ENCODE results near the gene PLEKHA7.
"Not testable (repeated sequence)": the region's sequence is repeated elsewhere in the genome, so short reads cannot be mapped to it uniquely, and the experiment has no call there.

Gene PLEKHA7

DNA sequence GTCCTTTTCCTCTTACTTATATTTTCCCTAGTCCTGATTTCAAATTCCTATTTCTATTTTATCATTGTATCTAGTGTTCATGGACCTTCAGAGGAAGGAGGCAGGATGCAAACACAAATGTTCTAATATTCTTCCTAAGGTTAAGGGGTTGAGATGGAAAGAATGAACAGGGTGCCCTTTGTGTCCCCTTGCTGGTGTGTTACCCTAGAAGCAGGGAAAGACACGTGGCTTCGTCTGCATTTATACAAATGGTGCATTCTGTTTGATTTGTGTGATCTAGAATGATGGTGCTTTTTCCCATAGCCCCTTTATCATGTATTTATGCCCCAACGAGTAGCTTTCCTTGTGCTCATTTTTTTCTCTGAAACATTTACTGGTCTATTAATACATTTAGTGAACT is 76.2 kb downstream of the PLEKHA7 start:
- no peak for DNase-seq (ENCODE audit: low spot score)

DNA sequence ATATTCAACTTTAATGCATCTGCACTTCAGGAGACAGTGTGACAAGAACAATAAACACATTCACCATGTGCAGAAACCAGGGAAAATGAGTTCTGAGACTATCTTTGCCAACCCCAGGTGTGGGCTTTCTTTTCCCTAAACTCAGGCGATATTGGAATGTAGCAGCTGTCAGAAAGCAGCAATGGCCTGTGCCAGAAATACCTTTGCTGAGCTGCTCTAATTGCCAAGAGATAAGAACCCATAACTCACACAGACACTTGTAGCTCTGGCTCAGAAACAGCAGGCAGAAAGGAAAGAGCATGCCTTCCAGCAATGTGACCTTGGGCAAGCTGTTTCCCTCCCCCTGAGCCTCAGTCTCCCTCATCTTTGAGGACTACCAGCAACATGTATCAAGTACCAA is 77.6 kb downstream of the PLEKHA7 start:
- no peak for DNase-seq (ENCODE audit: low spot score)

DNA sequence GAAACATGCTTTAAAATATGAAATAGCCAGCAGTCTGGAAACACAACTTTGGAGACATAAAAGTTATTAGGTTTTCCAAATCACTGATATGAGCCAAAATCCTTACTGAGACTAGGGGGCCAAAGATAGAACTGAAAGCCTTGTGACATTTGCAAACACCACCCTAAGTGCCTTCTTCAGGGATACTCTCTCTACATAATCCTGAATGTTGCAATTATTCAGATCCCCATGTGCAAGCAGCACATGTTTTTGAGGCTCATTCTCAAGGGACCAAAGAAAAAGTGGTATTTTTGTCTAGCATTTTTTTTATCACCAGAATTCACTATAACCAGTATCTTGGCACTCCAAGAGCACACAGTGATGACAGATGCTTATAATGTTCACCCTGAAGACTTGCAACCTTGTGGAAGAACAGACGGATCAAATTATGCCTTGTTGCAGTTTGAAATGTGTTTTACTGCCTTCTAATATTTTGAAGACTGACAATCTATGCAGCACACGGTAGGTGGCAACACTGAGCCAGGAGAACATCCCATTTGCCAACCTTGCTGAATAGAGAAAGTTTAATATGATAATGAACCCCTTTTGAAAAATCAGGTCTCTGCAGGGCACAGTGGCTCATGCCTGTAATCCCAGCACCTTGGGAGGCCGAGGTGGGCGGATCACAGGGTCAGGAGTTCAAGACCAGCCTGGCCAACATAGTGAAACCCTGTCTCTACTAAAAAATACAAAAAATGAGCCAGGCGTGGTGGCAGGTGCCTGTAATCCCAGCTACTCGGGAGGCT is 78.5 kb downstream of the PLEKHA7 start:
- peak; percentile 24 for DNase-seq (ENCODE audit: low spot score)

DNA sequence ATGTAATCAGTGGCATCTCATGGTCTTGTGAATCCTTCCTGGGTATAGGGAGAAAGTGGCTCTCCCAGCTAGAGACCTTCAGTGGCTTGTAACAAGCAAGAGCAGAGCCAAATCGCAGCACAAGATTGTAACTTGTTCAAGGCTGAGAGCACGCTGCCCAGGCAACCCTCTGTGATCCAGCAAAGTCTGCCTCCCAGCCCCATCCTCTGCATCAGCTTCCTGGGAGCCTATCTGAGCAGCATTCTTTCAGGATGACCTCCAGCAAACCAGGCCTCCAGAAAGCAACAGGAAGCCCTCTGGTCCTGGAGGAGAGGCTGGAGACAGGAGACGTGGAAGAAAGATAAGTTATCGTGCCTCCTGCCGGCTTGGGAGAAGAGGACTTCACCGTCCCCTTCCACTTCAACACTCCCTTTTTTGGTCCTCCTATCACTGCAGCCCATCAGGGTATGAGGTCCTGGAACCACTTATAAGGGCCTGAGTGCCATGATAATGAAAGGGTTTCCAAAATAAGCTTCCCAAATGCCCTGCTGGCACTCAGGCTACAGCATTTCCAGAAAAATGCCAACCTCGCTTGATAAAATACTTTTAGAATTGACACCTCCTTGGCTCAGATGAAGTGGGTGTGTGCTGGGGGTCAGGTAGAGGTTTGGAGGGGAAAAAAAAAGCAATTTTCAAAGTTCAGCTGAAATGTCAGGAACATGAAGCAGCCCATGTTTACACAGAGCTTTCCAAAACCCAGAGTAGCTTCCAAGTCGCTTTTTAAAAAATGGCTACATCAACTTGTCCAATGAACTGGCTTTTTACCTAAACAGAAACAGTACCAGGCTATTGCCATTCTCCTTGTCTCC is 80.2 kb downstream of the PLEKHA7 start:
- no peak for DNase-seq (ENCODE audit: low spot score)

DNA sequence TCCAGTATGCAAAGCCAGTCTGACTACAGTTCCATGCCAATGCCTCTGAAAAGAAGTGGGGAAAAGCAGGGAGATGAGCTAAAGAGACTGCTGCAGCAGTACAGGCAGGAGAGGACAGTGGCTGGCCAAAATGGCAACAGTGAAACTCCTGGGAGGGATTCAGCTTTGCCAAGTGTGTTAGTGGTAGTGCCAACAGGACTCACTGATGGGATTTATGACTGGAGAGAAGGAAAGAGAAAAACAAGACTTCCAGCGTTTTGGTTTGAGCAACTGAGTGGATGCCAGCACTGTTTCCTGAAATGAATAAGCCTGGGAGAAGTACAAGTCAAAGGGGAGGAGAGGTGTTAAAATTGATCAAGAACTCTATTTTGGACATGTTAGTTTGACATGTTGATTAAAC is 80.9 kb downstream of the PLEKHA7 start:
- DNase-seq (ENCODE audit: low spot score) = no peak

DNA sequence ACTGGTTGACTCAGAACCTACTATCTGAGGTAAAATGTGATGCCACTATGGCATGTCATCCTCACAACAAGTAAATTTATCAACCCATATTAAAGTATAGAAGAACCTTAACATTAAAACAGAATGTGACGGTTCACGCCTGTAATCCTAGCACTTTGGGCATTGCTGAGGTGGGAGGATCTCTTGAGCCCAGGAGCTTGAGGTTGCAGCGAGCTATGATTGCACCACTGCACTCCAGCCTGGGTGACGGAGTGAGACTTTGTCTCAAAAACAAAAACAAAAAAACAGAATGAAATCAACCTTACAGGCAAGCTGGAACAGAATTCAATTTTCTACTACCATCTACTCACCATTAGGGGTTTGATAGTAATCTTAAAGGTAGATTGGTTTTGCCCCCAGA is 86.2 kb downstream of the PLEKHA7 start:
- DNase-seq (ENCODE audit: low spot score) = no peak

DNA sequence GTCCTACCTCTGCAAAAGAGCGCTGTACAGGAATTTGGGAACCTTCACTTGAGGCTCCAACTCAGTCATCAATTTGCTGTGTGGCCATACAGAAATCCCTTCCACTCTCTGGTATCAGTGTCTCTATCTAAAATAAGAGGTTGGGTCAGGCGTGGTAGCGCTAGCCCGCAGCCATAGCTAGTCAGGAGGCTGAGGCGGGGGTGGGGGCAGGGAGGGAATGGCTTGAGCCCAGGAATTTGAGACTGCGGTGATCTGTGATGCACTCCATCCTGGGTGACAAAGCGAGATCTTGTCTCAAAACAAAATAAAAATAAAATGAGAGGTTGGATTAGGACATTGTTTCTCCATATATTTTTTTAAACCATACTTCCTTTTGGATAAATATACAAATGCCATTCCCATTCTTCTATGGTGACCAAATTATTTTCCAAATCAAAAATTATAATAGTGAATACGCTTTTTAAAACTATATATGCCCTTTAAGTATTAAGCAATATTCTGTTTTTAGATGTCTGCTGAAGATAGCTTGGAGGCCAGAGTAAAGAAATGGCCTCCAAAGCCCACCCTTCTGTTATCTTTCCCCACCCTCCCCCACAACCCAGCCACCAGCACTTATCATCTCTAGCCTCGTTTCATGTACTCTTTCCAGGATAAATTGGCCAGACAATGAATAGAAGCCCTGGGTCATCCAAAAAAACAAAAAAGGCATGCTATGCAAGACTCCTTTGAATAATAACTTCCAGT is 87.2 kb downstream of the PLEKHA7 start:
- DNase-seq (ENCODE audit: low spot score) = no peak

DNA sequence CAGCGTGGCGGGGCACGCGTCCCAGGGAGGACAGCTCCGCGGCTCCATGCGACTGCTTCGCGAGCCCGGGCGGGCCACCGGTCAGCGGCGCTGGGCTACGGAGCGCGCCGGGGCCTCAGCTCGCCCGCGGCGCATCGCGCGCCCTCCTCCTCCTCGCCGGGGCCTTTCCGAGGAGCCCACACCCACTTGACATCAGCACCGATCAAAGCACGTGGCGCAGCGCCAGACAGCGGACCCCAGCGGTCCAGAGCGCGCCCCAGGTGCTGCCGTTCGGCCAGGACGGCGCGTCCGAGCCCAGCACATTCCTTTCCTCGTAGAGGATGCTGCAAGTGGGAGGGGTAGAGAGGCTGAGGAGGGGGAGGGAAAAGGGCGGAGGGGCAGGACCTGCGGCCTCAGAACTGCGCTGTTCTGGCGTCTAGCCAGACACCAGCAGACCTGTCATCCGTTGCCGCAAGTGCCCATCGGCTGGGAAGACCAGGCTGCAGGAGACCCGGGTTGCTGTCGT is 88.6 kb downstream of the PLEKHA7 start:
- no peak for DNase-seq (ENCODE audit: low spot score)

DNA sequence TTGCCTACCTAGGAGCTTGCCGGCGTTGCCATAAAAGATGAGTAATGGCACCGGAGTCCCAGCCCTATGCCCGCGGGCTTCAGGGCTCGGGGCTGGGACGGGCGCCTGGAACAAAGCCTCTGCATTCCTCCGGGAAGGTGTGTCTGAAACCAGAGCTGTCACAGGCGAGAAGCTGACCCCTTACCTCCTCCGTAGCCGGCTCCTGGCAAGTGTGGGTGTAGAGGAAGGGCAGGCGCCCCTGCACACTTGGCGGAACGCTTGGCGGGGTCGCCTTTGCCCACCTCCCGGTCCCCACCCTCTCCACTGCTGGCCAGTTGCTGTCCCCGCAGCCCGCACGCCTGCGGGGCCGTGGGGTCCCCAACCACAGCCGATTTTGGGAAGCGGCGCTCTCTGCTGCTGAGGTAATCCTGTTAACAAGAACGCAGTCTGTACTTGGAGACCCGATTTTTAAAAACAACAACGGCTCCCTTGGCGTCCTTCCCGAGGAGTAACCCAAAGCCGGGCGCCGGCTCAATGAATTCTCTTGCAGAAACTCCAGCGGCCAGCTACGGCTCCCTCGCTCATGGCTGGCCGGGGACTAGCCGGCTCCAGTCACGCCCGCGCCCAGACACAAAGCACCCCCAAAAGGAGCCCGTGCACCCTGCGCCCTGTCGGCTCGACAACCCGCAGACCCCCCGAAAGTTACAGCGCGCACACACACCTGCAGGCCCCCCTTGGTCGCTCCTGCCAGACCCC is 89.2 kb downstream of the PLEKHA7 start:
- no peak for DNase-seq (ENCODE audit: low spot score)

DNA sequence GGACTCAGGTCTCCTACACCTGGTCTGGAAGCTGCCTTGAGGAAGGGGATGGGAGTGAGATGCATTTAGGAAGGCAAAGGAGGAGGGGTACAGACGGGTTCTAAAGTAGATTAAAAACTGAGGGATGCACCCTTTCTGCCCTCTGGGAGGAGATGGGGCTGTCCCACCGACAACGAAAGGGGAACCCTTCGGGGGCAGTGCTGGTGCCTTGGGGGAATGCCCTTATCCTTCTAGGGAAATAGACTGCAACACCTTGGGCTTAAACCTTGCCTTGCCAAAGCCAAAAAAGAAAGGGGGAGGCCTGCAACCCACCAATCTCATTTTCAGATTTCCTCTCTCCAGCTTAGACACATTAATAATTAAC is 89.8 kb downstream of the PLEKHA7 start:
- no peak for DNase-seq (ENCODE audit: low spot score)

DNA sequence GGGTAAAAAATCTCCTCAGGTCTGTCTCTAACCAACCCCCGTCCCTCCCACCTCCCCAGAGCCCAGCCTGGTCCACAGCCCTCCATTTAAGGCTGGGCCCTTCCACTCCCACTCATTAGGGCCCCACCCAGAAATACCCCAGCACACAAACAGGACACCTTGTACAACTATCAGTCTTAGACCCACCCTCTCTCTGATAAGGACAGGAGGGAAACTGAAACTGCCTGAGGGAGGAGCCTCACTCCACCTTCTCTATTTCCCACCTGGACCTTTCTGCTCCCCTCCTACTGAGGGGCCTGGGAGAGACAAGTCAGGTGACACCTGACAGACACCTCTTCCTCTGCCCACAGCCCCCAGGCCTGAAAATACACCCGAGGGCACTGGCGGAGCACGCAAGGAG is 90.2 kb downstream of the PLEKHA7 start:
- DNase-seq (ENCODE audit: low spot score) = no peak

DNA sequence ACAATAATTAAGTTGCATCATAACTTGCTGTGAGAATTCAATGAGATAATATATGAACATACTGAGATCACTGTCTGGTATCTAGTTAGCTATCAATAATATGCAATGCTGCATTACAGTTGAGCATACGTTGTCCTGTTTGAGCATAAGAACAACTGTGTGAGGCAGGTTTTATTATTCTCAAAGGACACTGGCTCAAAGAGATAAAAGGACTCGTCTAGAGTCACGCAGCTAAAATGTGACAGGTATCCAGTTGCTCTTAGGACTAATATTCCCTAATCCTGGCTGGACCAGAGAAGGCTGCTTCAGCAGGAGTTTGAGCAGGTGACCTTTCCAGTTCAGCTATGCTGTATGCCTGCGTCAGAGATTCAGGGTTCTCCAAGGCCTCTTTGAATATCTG is 92.5 kb downstream of the PLEKHA7 start:
- DNase-seq (ENCODE audit: low spot score) = no peak

DNA sequence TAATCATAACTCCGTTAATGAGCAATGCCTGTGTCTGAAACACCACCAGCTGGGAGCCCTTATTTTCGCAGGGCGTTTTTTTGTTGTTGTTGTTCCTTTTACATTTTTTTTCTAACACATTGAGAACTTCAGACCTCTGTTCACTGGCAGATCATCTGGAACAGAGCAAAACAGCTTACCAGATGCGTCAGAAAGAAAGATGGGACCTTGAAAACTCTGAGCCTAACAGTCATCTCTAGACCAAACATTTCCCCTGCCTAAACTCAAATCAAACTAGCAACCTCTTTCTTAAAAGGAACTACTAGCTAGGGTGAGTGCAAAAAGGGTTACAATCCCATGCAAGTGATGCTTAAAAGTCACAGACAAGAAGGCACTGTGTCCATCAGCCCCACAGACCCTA is 93.2 kb downstream of the PLEKHA7 start:
- no peak for DNase-seq (ENCODE audit: low spot score)

DNA sequence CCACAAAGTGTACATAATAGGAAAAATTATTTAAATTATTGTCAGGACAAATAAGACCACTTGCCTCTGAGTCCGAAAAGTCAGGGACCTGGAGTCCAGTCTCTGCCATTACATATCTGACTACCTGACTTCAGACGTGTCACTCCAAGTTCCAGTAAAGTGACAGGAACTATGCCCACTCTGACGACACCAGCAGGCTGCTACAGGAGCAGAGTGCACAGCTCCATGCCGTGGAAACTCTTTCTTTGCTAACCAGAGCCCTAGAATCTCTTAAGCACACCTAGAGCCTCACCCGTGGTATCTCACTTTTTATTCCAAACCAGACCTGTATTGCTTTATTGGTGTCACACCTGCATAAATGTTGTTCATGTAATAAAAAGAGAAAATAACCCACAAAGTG is 93.7 kb downstream of the PLEKHA7 start:
- no peak for DNase-seq (ENCODE audit: low spot score)

DNA sequence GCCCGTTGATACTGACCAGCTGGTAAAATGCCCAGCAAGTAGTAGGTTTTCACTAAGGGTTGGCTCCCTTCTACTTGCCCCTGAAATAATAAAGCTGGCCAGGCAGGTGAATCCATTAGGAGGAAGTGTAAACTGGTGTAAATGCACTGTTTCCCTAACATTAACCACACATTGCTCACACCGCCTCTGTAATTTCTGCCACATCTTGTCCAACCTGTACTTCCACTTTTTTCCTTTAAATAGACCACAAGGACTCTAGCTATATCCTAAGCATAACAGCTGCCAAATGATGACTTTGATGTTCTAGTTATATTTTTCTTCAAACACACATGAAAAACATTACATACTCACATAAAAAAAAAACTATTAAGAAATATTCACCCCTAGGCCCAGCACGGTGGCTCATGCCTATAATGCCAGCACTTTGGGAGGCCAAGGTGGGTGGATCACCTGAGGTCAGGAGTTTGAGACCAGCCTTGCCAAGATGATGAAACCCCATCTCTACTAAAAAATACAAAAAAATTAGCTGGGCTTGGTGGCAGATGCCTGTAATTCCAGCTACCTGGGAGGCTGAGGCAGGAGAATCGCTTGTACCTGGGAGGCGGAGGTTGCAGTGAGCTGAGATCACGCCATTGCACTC is 95.6 kb downstream of the PLEKHA7 start:
- DNase-seq (ENCODE audit: low spot score) = not testable (repeated sequence)

DNA sequence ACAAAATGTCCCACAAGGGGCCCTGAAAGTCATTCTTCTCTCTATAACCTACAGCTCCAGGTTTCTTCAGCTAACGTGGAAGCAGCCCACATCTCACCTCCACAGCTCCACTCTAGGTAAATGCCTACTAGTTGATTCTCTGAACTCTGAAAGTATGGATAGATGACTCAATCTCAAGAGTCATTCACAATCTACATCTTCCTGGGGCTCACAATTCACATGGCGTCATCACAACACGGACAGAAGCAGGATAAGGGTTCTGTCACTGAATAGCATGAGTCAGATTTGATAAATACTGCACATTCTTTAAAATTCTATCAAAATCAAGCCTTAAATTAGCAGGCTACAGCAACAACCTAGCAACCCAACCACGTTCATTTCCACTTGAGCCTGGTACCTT is 96.3 kb downstream of the PLEKHA7 start:
- DNase-seq (ENCODE audit: low spot score) = no peak

DNA sequence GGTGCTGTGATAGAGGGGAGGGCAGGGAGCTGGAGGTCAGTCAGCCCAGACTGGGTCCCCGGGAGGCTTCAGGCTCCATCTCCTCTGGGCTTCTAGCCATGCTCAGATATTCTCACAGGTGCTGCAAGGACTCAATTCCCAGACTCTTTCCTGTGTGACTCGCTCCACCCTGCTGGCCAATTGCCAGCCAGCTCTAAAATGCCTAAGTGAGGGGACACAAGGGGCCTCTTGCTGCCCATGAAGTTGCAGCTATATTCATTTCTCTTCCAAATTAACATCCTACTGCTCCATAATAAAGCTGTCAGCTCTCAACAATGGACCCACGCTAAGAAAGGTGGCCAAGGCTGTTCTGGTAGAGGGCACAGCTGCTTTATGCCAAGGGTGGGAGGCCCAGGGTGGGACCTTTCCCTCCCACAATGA is 101.5 kb downstream of the PLEKHA7 start:
- no peak for DNase-seq (ENCODE audit: low spot score)

DNA sequence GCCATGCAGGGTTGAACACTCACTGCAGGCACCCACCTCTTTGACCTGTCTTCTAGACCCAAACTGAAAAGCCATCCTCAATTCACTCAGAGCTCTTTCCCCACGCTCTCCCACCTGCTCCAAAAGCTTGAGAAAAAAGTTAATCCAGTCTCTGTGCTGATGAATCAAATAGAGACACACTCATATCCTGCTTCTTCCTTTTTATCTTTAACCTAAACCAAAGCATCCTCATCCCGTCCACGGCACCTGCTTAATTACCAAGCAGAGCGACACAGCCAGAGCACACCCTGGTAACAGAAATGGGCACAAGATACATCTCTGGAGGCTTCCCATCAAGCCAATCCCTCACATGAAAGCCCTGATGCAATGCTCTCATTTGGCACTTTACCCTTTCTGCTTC is 102.6 kb downstream of the PLEKHA7 start:
- DNase-seq (ENCODE audit: low spot score) = no peak

DNA sequence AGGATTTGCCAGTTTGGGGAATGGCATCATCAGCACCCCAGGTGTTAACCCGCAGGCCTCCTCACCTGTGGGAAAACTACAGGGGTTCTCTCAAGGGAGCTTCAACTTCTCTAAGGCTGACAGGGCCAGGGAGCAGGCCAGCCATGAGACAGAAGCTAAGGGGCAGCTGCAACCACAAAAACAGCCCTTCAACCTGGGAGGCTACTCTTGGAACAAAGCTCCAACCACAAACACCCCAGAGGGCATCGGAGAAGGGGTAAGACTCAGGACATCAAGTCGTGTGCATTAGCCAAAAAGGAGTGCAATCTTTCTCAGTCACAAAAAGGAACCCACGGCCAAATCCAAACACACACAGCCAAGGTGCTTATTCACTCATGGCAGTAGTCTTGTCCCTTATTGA is 103.0 kb downstream of the PLEKHA7 start:
- DNase-seq (ENCODE audit: low spot score) = no peak

DNA sequence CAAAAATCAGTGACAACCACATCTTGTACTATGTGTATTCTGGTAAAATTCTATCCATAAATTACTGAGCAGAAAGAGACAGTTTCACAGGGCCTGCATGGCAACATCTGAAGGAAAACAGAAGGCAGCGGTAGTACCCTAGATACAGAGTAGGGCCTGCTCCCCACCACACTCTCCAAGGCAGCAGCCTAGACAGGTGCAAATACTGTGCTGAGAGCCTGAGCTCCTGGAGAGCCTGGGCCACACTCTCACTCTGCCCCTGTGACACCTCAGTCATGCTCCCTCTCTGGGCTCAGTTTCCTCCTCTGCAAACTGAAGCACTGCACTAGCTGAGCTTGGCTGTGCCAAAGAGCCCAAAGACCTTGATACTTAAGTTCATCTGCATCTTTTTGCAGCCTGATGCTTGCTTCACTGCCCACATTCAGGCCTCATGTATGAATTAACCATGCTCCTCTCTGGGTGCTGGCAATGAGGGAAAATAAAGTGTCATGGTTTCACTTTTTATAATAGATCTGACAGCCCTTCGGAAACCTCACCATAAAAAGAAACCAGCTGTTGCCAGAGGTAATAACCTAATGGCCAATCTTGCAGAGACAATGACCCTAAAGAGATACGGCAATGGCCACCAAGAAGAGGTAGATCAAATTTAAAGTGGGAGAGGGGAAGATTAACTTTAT is 104.7 kb downstream of the PLEKHA7 start:
- DNase-seq (ENCODE audit: low spot score) = no peak

DNA sequence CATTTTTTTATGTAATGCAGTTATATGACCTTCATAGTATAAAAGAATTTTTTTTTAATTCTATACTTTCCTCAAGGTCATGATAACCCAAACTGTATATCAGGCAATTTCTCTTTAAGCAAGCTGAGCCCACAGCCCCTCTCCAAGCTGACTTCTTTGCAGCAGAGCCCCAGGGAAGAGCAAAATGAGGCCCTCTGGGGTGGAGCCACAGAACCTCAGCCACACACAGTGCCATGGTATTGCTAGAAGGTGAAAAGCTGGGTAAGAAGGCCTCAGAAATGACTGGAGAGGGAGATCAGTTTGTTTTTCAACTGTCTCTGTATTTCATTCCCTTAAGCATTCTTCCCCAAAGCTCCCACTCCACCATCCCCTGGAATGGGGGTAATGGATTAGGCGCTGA is 108.8 kb downstream of the PLEKHA7 start:
- DNase-seq (ENCODE audit: low spot score) = no peak

Measured in kidney capillary endothelial cell (primary cell).